GM23338 (cell line): ENCODE data around the gene CLK1. TPM values are rescaled to one million over a fixed set of nuclear protein-coding genes. Genes with fewer than 3 reads are reported as not detected.
A peak's percentile ranks its signal among the peaks of the same experiment; 100 is the strongest.

Experiments
- ATAC-seq: fragments of 200-7000 bp; cut with Tn5 transposase; 3 replicates; pipeline ENCODE4 v1.9.1; 2020
- DNase-seq: peaks from one replicate; pipeline ENCODE4 v3.0.0-alpha.2; 2015; ENCODE audit warnings: low spot score
- H2AFZ ChIP-seq: fragments of 200-600 bp; sonication (generic); 2 replicates; pipeline ENCODE4 v1.8.0; 2016; ENCODE audit warnings: antibody characterized with exemption, mild to moderate bottlenecking, moderate library complexity
- H3F3A ChIP-seq: fragments of 200-600 bp; sonication (generic); replicated peaks from 2 replicates; pipeline ENCODE4 v1.8.0; 2017; ENCODE audit warnings: antibody characterized with exemption, mixed run types, low read depth
- H3K27ac ChIP-seq: fragments of 200-600 bp; sonication (generic); 2 replicates; pipeline ENCODE4 v1.6.1; 2016; ENCODE audit warnings: low read depth
- H3K27me3 ChIP-seq: fragments of 200-600 bp; sonication (generic); 2 replicates; pipeline ENCODE4 v1.8.0; 2016; ENCODE audit warnings: mild to moderate bottlenecking, mixed run types, moderate library complexity; ENCODE audit not compliant: insufficient read depth
- H3K36me3 ChIP-seq: fragments of 200-600 bp; sonication (generic); 2 replicates; pipeline ENCODE4 v1.8.0; 2016; ENCODE audit warnings: mild to moderate bottlenecking; ENCODE audit not compliant: insufficient read depth
- H3K4me1 ChIP-seq: fragments of 200-600 bp; sonication (generic); 2 replicates; pipeline ENCODE4 v1.8.0; 2016; ENCODE audit warnings: mild to moderate bottlenecking, moderate library complexity; ENCODE audit not compliant: insufficient read depth
- H3K4me2 ChIP-seq: fragments of 200-600 bp; sonication (generic); 2 replicates; pipeline ENCODE4 v1.7.1; 2017; ENCODE audit warnings: mixed run types
- H3K4me3 ChIP-seq: fragments of 200-600 bp; sonication (generic); 2 replicates; pipeline ENCODE4 v1.6.1; 2016; ENCODE audit warnings: mixed run types
- H3K79me2 ChIP-seq: fragments of 200-600 bp; sonication (generic); replicated peaks from 2 replicates; pipeline ENCODE4 v1.8.0; 2017; ENCODE audit warnings: mild to moderate bottlenecking; ENCODE audit not compliant: insufficient read depth
- H3K9me2 ChIP-seq: fragments of 200-600 bp; sonication (generic); 2 replicates; pipeline ENCODE4 v1.8.0; 2017; ENCODE audit not compliant: insufficient read depth
- H4K20me1 ChIP-seq: fragments of 200-600 bp; sonication (generic); replicated peaks from 2 replicates; pipeline ENCODE4 v1.8.0; 2017; ENCODE audit warnings: mild to moderate bottlenecking; ENCODE audit not compliant: insufficient read depth
- H3K27ac Mint-ChIP-seq: 2 replicates; pipeline ENCODE4 v1.8.0; 2020; ENCODE audit warnings: inconsistent platforms, mild to moderate bottlenecking, moderate library complexity, mixed read lengths
- H3K27me3 Mint-ChIP-seq: 3 replicates; pipeline ENCODE4 v1.8.0; 2022; ENCODE audit warnings: low read depth, mild to moderate bottlenecking, moderate library complexity, mixed read lengths, inconsistent platforms; ENCODE audit not compliant: insufficient read depth, poor library complexity
- H3K36me3 Mint-ChIP-seq: 3 replicates; pipeline ENCODE4 v1.8.0; 2021; ENCODE audit warnings: low read depth, mild to moderate bottlenecking, inconsistent platforms, moderate library complexity, mixed read lengths
- H3K4me1 Mint-ChIP-seq: 3 replicates; pipeline ENCODE4 v1.8.0; 2020; ENCODE audit warnings: mild to moderate bottlenecking, inconsistent platforms, mixed read lengths
- H3K4me3 Mint-ChIP-seq: 3 replicates; pipeline ENCODE4 v1.8.0; 2021; ENCODE audit warnings: moderate library complexity, mild to moderate bottlenecking, inconsistent platforms, mixed read lengths
- H3K9me3 Mint-ChIP-seq: 3 replicates; pipeline ENCODE4 v1.8.0; 2020; ENCODE audit warnings: moderate library complexity, mild to moderate bottlenecking, inconsistent platforms, mixed read lengths
- CREB1 ChIP-seq: fragments of 250-450 bp; sonication (Bioruptor Pico); IDR thresholded peaks from 2 replicates; pipeline ENCODE4 v1.5.0; 2020; ENCODE audit warnings: low read depth, mild to moderate bottlenecking, moderate library complexity
- CTCF ChIP-seq, 2 experiments: fragments of 200-600 bp in 1 of 2; sonication (generic) in 1 of 2; conservative IDR thresholded peaks; 2 replicates each; pipeline versions ENCODE4 v1.5.1 to v1.6.1; 2016 to 2017; ENCODE audit warnings: antibody characterized with exemption in 2 of 2, low read depth in 2 of 2, mild to moderate bottlenecking in 2 of 2, moderate library complexity in 1 of 2
- ETS1 ChIP-seq: IDR thresholded peaks from 2 replicates; pipeline ENCODE4 v1.6.1; 2016; ENCODE audit warnings: antibody characterized with exemption
- JUNB ChIP-seq: IDR thresholded peaks from one replicate; pipeline ENCODE4 v1.6.1; 2016; ENCODE audit warnings: antibody characterized with exemption; ENCODE audit not compliant: unreplicated experiment
- NANOG ChIP-seq: IDR thresholded peaks from 2 replicates; pipeline ENCODE4 v1.6.1; 2016; ENCODE audit warnings: antibody characterized with exemption, borderline replicate concordance
- POLR2AphosphoS5 ChIP-seq: IDR thresholded peaks from 2 replicates; pipeline ENCODE4 v1.6.1; 2016; ENCODE audit warnings: antibody characterized with exemption, low read depth
- REST ChIP-seq: IDR thresholded peaks from one replicate; pipeline ENCODE4 v1.6.1; 2018; ENCODE audit warnings: antibody characterized with exemption; ENCODE audit not compliant: unreplicated experiment
- STAT1 ChIP-seq: IDR thresholded peaks from one replicate; pipeline ENCODE4 v1.6.1; 2016; ENCODE audit warnings: antibody characterized with exemption; ENCODE audit not compliant: unreplicated experiment
- ZNF331 ChIP-seq: fragments of 250-450 bp; sonication (Bioruptor Pico); IDR thresholded peaks from 2 replicates; pipeline ENCODE4 v1.5.0; 2020; ENCODE audit warnings: low read depth, mild to moderate bottlenecking, moderate library complexity
- polyA plus RNA-seq: library from polyadenylated mRNA; unstranded; fragments of >200 nt; fragmentation: Nextera tagmentation; extraction: Ambion mirVana; gene quantifications from 2 replicates; pipeline ENCODE4 v1.2.1, GENCODE V29; 2016
- total RNA-seq: library from RNA; depleted of rRNA; stranded (reverse); fragments of >200 nt; shearing (Covaris generic); gene quantifications from 2 replicates; pipeline ENCODE4 v1.2.3, GENCODE V29; 2014

CLK1 gene
- total and polyA plus RNA-seq, 2 experiments from 2014 or later = 26.7 to 36.0 TPM

GRCh38 chr2:200901459-200902072, 37.1 kb upstream of the CLK1 start:
- H3K36me3 ChIP-seq = peaks cover 51% of the 10 kb centered on the region
- peak; percentile 97 for ATAC-seq
- H3K36me3 Mint-ChIP-seq = peaks cover 70% of the 10 kb centered on the region

GRCh38 chr2:200899482-200899881, 35.0 kb upstream of the CLK1 start:
- TF ChIP-seq POLR2AphosphoS5 (no peak), REST (no peak), ETS1 (no peak), NANOG (no peak), CREB1 (CRISPR knock-in tag) (no peak), STAT1 (no peak), JUNB (no peak), CTCF (conservative IDR thresholded peaks at IDR 0.05; ENCODE audit: low read depth in 2 of 2) (no peak), ZNF331 (CRISPR knock-in tag) (no peak)
- H3F3A ChIP-seq = no peaks in the 10 kb centered on the region; the same call in none of the 2 replicates
- H4K20me1 ChIP-seq = peaks cover 12% of the 10 kb centered on the region
- no peaks in the 10 kb centered on the region; the same call in 2 of the 3 replicates for H3K9me3 Mint-ChIP-seq
- no peak overlapping the region for H3K4me3 ChIP-seq
- no peak overlapping the region for H3K4me3 Mint-ChIP-seq
- H3K36me3 ChIP-seq = peaks cover 66% of the 10 kb centered on the region
- H3K4me2 ChIP-seq = no peak overlapping the region
- H3K27ac ChIP-seq = no peak overlapping the region
- H3K27me3 ChIP-seq = no peaks in the 10 kb centered on the region
- ATAC-seq = no peak
- peaks cover 78% of the 10 kb centered on the region for H3K36me3 Mint-ChIP-seq
- H3K9me2 ChIP-seq = no peaks in the 10 kb centered on the region
- H3K4me1 ChIP-seq = no peaks in the 10 kb centered on the region
- no peaks in the 10 kb centered on the region for H3K4me1 Mint-ChIP-seq
- H3K27me3 Mint-ChIP-seq = no peaks in the 10 kb centered on the region
- no peaks in the 10 kb centered on the region; the same call in none of the 2 replicates for H3K79me2 ChIP-seq
- H2AFZ ChIP-seq = no peak overlapping the region
- no peak overlapping the region for H3K27ac Mint-ChIP-seq
- DNase-seq = no peak

More at GRCh38 chr2:200901459-200902072, 37.1 kb upstream of the CLK1 start:
- no peaks in the 10 kb centered on the region for H3K4me1 Mint-ChIP-seq
- H3K4me3 Mint-ChIP-seq = no peak overlapping the region
- Histone ChIP-seq H3K4me3 (no peak overlapping the region), H3K27ac (no peak overlapping the region), H3K27me3 (no peaks in the 10 kb centered on the region), H4K20me1 (peaks cover 12% of the 10 kb centered on the region), H3F3A (peaks cover 5% of the 10 kb centered on the region), H3K4me2 (no peak overlapping the region), H3K9me2 (no peaks in the 10 kb centered on the region), H2AFZ (no peak overlapping the region), H3K4me1 (no peaks in the 10 kb centered on the region), H3K79me2 (no peaks in the 10 kb centered on the region)
- no peak for TF ChIP-seq JUNB
- TF ChIP-seq CTCF (conservative IDR thresholded peaks at IDR 0.05; ENCODE audit: low read depth in 2 of 2) = peak; percentile 78 to 81
- H3K9me3 Mint-ChIP-seq = no peaks in the 10 kb centered on the region; the same call in 2 of the 3 replicates
- DNase-seq = peak; percentile 97
- no peaks in the 10 kb centered on the region for H3K27me3 Mint-ChIP-seq
- no peak overlapping the region for H3K27ac Mint-ChIP-seq
